GM23338 (cell line): ENCODE data around the gene TIMM17A. TPM values are rescaled to one million over a fixed set of nuclear protein-coding genes. Genes with fewer than 3 reads are reported as not detected.

Experiments used
- ATAC-seq: fragments of 200-7000 bp; cut with Tn5 transposase; 3 replicates; pipeline ENCODE4 v1.9.1; 2020
- DNase-seq: peaks from one replicate; pipeline ENCODE4 v3.0.0-alpha.2; 2015; ENCODE audit warnings: low spot score
- H2AFZ ChIP-seq: fragments of 200-600 bp; sonication (generic); 2 replicates; pipeline ENCODE4 v1.8.0; 2016; ENCODE audit warnings: antibody characterized with exemption, mild to moderate bottlenecking, moderate library complexity
- H3F3A ChIP-seq: fragments of 200-600 bp; sonication (generic); replicated peaks from 2 replicates; pipeline ENCODE4 v1.8.0; 2017; ENCODE audit warnings: antibody characterized with exemption, mixed run types, low read depth
- H3K27ac ChIP-seq: fragments of 200-600 bp; sonication (generic); 2 replicates; pipeline ENCODE4 v1.6.1; 2016; ENCODE audit warnings: low read depth
- H3K27me3 ChIP-seq: fragments of 200-600 bp; sonication (generic); 2 replicates; pipeline ENCODE4 v1.8.0; 2016; ENCODE audit warnings: mild to moderate bottlenecking, mixed run types, moderate library complexity; ENCODE audit not compliant: insufficient read depth
- H3K36me3 ChIP-seq: fragments of 200-600 bp; sonication (generic); 2 replicates; pipeline ENCODE4 v1.8.0; 2016; ENCODE audit warnings: mild to moderate bottlenecking; ENCODE audit not compliant: insufficient read depth
- H3K4me1 ChIP-seq: fragments of 200-600 bp; sonication (generic); 2 replicates; pipeline ENCODE4 v1.8.0; 2016; ENCODE audit warnings: mild to moderate bottlenecking, moderate library complexity; ENCODE audit not compliant: insufficient read depth
- H3K4me2 ChIP-seq: fragments of 200-600 bp; sonication (generic); 2 replicates; pipeline ENCODE4 v1.7.1; 2017; ENCODE audit warnings: mixed run types
- H3K4me3 ChIP-seq: fragments of 200-600 bp; sonication (generic); 2 replicates; pipeline ENCODE4 v1.6.1; 2016; ENCODE audit warnings: mixed run types
- H3K79me2 ChIP-seq: fragments of 200-600 bp; sonication (generic); replicated peaks from 2 replicates; pipeline ENCODE4 v1.8.0; 2017; ENCODE audit warnings: mild to moderate bottlenecking; ENCODE audit not compliant: insufficient read depth
- H3K9me2 ChIP-seq: fragments of 200-600 bp; sonication (generic); 2 replicates; pipeline ENCODE4 v1.8.0; 2017; ENCODE audit not compliant: insufficient read depth
- H4K20me1 ChIP-seq: fragments of 200-600 bp; sonication (generic); replicated peaks from 2 replicates; pipeline ENCODE4 v1.8.0; 2017; ENCODE audit warnings: mild to moderate bottlenecking; ENCODE audit not compliant: insufficient read depth
- H3K27ac Mint-ChIP-seq: 2 replicates; pipeline ENCODE4 v1.8.0; 2020; ENCODE audit warnings: inconsistent platforms, mild to moderate bottlenecking, moderate library complexity, mixed read lengths
- H3K27me3 Mint-ChIP-seq: 3 replicates; pipeline ENCODE4 v1.8.0; 2022; ENCODE audit warnings: low read depth, mild to moderate bottlenecking, moderate library complexity, mixed read lengths, inconsistent platforms; ENCODE audit not compliant: insufficient read depth, poor library complexity
- H3K36me3 Mint-ChIP-seq: 3 replicates; pipeline ENCODE4 v1.8.0; 2021; ENCODE audit warnings: low read depth, mild to moderate bottlenecking, inconsistent platforms, moderate library complexity, mixed read lengths
- H3K4me1 Mint-ChIP-seq: 3 replicates; pipeline ENCODE4 v1.8.0; 2020; ENCODE audit warnings: mild to moderate bottlenecking, inconsistent platforms, mixed read lengths
- H3K4me3 Mint-ChIP-seq: 3 replicates; pipeline ENCODE4 v1.8.0; 2021; ENCODE audit warnings: moderate library complexity, mild to moderate bottlenecking, inconsistent platforms, mixed read lengths
- H3K9me3 Mint-ChIP-seq: 3 replicates; pipeline ENCODE4 v1.8.0; 2020; ENCODE audit warnings: moderate library complexity, mild to moderate bottlenecking, inconsistent platforms, mixed read lengths
- CTCF ChIP-seq, 2 experiments: fragments of 200-600 bp in 1 of 2; sonication (generic) in 1 of 2; conservative IDR thresholded peaks; 2 replicates each; pipeline versions ENCODE4 v1.5.1 to v1.6.1; 2016 to 2017; ENCODE audit warnings: antibody characterized with exemption in 2 of 2, low read depth in 2 of 2, mild to moderate bottlenecking in 2 of 2, moderate library complexity in 1 of 2
- EZH2 ChIP-seq: fragments of 200-600 bp; sonication (generic); IDR thresholded peaks from one replicate; pipeline ENCODE4 v1.8.0; 2017; ENCODE audit warnings: antibody characterized with exemption, mild to moderate bottlenecking, low read depth; ENCODE audit not compliant: unreplicated experiment
- NANOG ChIP-seq: IDR thresholded peaks from 2 replicates; pipeline ENCODE4 v1.6.1; 2016; ENCODE audit warnings: antibody characterized with exemption, borderline replicate concordance
- ZNF462 ChIP-seq: fragments of 250-450 bp; sonication (Bioruptor Pico); IDR thresholded peaks from 2 replicates; pipeline ENCODE4 v1.5.0; 2020; ENCODE audit warnings: mild to moderate bottlenecking, moderate library complexity
- polyA plus RNA-seq: library from polyadenylated mRNA; unstranded; fragments of >200 nt; fragmentation: Nextera tagmentation; extraction: Ambion mirVana; gene quantifications from 2 replicates; pipeline ENCODE4 v1.2.1, GENCODE V29; 2016
- total RNA-seq: library from RNA; depleted of rRNA; stranded (reverse); fragments of >200 nt; shearing (Covaris generic); gene quantifications from 2 replicates; pipeline ENCODE4 v1.2.3, GENCODE V29; 2014

The TIMM17A gene
- total and polyA plus RNA-seq, 2 experiments from 2014 or later: 38.5 to 60.0 TPM

GRCh38 chr1:201914456-201915235 lies 40.7 kb upstream of the TIMM17A start (continued):
- TF ChIP-seq ZNF462 (CRISPR knock-in tag): no peak

GRCh38 chr1:201916649-201917249 lies 38.6 kb upstream of the TIMM17A start:
- Mint-ChIP-seq H3K36me3 (no peaks in the 10 kb centered on the region), H3K4me1 (peaks cover 6% of the 10 kb centered on the region), H3K4me3 (no peak overlapping the region), H3K9me3 (no peaks in the 10 kb centered on the region), H3K27me3 (peaks cover 1% of the 10 kb centered on the region), H3K27ac (no peak overlapping the region)
- Histone ChIP-seq H3F3A (no peaks in the 10 kb centered on the region), H3K4me1 (no peaks in the 10 kb centered on the region), H3K4me2 (no peak overlapping the region), H3K4me3 (no peak overlapping the region), H3K9me2 (no peaks in the 10 kb centered on the region), H3K36me3 (no peaks in the 10 kb centered on the region), H3K27me3 (no peaks in the 10 kb centered on the region), H3K27ac (no peak overlapping the region), H4K20me1 (no peaks in the 10 kb centered on the region), H3K79me2 (no peaks in the 10 kb centered on the region), H2AFZ (0 out of 2 replicates have a peak overlapping the region, but pooled peaks have one; percentile 43)
- ATAC-seq (no peak), DNase-seq (no peak)
- TF ChIP-seq CTCF (conservative IDR thresholded peaks at IDR 0.05; ENCODE audit: low read depth in 2 of 2) (no peak), ZNF462 (CRISPR knock-in tag) (no peak), NANOG (no peak), EZH2 (no peak)
